Ishikawa (cell line): ENCODE data around the gene SH3RF3.

Source experiments
- CEBPB ChIP-seq: IDR thresholded peaks from 2 replicates; pipeline ENCODE4 v1.6.1; 2012
- EGR1 ChIP-seq: IDR thresholded peaks from 2 replicates; pipeline ENCODE4 v1.6.1; 2012

GRCh38 chr2:109372614-109373013, 243.6 kb downstream of the SH3RF3 start:
- no peak for TF ChIP-seq CEBPB
- no peak for TF ChIP-seq EGR1
